ENCODE results near the gene NTSR1.

The NTSR1 gene

GRCh38 chr20:62708591-62709536 is at the start of gene NTSR1:
NTSR1 (plus strand) TSS chr20:62708836; CDS start chr20:62709208, 372 bp downstream.
- no peak for DNase-seq

DNA sequence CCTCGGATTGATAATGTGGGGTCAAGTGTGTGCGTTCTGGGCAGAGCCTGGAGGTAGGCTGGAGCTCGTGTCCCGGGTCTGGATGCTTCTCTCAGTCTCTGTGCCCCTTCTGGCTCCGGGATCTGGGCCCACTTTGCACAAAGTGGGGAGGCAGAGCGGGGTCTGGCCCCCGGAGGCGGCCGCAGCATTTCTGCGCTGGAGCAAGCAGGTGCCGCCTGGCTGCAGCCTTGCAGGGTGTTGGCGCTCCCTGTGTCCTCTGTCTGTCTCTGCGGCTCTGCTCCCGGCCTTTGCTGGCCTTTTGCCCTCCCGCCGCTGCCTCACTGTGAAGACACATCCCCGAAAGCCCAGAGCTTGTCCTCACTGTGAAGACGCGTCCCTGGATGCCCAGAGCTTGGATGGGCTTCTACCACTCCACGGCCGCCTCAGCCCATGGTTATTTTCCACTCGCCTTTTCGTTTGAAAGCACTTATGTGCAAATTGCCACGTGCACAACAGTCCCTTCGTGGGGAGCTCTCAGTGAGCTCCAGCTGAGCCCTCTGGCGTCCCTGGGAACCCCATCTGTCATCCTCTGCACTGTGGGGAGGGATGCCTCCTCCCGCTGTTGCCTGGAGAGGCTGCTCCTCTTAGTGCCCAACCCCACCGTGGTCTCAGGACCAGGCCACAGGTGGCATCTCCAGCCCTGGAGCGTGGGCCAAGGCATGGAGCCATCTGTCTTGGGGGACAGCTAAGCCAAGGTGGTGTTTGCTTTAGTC is 49.0 kb upstream of the NTSR1 start:
- DNase-seq, result no peak

DNA sequence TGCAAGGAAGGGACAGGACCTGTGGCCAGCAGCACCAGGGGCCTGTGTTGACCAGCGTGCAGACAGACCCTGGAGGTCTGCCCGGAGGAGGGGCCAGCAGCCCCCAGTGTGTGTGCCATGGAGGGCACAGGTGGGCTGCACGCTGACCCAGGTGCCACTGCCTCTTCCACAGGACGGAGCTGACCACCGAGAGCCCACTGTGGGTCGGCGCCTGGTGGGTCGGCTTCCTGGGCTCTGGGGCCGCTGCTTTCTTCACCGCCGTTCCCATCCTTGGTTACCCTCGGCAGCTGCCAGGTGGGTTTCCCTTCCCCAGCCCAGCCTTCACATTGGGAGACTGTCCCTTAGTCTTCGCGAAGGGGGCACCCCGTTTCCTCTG is 48.4 kb upstream of the NTSR1 start:
- DNase-seq, result no peak

- DNase-seq, result no peak
Observed at GRCh38 chr20:62660768-62661167, 47.9 kb upstream of the NTSR1 start.

DNA sequence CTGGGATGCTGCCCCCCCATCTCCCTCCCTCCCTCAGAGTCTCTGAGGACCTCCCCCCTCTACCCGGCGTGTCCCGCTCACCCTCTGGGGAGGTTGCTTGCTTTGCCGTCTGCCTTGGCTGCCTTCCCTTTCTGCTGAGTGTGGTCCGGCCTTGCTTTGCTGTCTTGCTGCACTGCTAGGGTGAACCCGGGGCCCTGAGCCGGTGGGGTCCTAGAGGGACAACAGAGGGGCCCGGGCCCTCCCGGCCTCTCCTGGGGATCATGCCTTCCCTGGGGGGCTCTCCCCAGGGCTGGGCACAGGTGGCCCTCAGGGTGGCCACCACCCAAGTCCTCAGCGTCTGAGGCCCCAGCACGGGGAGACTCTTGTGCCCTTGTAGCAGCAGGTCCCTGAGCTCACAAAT is 47.0 kb upstream of the NTSR1 start:
- no peak for DNase-seq

GRCh38 chr20:62662422-62662821 is 46.2 kb upstream of the NTSR1 start:
- DNase-seq, result no peak

GRCh38 chr20:62663145-62664018 is 45.3 kb upstream of the NTSR1 start:
- DNase-seq, result no peak

- DNase-seq, result no peak
Observed at GRCh38 chr20:62664019-62664971, 44.3 kb upstream of the NTSR1 start.

DNA sequence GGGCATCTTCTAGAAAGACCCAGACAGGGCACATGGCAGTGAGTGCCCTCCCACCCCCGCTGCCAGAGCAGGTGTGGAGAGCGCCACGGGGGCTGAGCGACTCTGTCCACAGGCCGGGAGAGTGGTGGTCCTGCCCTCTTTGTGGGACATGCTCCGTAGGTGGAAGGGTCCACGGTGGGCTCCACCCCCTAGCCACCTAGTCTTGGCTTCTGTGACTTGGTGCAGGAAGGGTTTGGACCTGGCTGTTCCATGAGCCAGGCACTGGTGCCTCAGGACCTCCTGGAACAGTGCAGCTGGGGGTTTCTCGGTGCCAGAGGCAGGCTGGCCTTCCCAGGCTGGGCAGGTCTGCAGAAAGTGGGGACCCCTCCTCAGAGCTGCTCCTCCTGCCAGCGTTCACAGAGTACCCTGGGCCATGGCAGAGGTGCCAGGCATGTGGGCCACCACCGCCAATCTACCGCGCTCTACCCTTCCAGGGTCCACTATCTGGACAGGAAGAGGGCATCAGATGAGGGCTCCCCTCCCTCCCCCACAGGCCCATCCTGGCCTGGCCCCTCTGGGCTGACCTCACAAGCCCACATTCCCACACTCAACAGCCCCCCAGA is 43.4 kb upstream of the NTSR1 start:
- no peak for DNase-seq

DNA sequence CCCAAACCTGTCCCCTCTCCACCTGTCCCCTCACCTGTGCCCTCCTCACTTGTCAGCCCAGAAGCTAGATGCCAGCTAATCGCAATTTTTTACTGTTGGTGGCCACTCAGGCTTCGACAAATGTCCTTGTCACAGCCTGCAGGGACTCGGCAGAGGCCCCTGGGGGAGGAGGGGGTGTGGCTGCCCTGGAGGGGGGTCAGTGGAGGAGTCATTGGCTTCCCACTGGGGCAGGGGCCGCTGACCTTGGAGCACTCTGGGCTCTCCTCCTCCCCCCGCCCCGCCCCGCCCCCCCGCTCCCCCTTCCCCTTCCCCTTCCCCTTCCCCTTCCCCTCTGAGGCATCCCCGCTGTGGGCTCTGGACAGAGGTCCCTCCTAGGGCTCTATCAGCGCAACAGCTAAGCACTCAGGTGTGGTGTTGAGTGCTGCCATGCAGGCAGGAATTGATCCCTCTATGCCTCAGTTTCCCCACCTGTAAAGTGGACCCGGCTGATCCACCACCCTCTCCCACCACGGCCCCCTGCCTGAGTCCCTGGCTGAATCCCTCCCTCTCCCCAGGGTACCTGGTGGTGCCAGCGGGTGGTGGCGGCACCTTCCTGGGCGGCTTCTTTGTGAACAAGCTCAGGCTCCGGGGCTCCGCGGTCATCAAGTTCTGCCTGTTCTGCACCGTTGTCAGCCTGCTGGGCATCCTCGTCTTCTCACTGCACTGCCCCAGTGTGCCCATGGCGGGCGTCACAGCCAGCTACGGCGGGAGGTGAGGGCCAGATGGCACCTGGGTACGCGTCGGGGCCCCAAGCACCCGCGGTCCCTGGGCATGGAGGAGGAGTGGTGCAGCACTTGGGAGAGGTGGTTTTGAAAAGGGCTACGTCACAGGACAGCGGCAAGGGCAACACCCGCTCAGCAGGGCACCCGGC is 42.6 kb upstream of the NTSR1 start:
- DNase-seq, result no peak

DNA sequence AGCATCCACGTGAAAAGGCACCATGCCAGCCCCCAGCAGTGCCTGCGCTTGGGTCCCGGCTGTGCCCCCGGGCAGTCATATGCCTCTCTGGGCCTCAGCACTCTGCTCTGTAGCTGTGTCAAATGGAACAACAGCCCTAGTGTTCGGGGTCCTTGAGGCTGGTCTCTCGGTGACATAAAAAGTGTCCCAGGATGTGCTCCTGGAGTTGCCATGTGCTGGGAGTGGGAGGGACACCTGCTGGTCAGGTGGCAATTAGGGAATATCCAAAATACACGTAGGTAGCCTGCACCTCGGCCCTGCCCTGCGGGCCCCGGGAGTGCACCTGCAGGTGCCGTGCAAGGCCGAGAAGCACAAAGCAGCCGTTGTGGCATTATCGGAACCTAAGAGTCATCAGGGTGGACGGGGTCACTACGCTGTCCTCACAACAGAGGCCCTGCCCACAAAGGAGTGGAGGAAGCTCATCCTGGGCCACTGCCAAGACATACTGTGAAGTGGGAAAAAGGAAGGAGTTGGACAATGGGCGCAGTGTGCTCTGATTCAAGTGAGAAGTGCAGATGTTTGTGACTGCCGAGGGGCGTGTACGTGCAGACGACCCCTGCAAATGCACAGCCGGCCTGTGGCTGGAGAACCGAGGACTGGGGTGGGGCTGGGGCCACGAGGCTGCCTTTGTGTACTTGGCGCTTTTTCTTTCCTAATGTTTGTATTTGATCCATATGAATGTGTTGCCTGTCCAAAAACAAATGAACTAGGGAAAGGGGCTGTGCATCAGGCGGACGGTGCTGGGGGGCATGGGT is 41.7 kb upstream of the NTSR1 start:
- DNase-seq, result no peak

DNA sequence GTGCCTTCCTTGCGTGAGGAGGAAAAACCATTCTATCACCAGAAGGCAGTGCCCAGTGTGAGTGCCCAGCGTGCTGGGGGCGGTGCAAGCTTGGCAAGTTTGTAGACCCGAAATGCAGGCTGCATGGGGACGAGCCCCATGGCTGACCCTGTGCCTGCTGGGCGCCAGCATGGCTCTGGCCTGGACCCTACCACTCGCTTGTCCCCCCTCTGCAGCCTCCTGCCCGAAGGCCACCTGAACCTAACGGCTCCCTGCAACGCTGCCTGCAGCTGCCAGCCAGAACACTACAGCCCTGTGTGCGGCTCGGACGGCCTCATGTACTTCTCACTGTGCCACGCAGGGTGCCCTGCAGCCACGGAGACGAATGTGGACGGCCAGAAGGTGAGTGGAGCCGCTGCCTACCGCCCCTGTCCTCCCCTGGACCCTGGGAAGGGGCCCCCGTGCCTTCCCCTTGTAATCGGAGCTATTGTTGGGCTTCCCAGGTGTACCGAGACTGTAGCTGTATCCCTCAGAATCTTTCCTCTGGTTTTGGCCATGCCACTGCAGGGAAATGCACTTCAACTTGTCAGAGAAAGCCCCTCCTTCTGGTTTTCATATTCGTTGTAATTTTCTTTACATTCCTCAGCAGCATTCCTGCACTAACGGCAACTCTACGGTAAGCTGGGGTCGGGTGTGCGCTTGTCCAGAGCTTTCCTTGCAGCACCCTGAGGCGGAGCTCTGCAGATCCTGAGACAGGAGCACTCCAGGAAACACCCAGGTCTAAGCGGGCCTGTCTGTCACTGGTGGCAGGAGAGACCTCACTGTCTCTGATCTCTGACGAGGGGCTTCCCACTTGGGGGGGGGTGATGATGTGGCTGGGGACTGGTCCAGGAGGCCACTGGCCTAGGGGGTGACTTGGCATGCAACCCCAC is 40.9 kb upstream of the NTSR1 start:
- DNase-seq, result no peak

DNA sequence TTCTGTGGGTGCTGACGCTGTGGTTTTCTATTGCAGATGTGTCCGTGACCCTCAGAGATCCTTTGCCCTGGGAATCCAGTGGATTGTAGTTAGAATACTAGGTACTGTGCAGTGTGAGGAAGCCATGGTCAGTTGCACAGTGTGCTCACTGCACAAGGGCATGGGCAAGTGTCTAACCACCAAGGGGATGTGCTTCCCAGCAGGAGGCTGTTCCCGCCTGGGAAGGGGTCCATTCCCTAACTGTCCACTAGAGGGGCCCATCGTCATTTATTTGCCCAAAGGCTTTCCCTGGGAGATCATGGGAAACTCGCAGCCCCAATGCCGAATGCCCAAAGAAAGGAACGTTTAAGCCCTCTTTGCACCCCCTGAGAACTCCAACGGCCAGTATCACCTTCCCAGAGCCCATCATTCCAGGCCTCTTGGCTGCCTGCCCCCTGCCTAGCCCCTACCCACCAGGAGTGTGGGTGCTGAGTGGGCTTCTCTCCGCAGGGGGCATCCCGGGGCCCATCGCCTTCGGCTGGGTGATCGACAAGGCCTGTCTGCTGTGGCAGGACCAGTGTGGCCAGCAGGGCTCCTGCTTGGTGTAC is 40.1 kb upstream of the NTSR1 start:
- DNase-seq, result peak; percentile 49

DNA sequence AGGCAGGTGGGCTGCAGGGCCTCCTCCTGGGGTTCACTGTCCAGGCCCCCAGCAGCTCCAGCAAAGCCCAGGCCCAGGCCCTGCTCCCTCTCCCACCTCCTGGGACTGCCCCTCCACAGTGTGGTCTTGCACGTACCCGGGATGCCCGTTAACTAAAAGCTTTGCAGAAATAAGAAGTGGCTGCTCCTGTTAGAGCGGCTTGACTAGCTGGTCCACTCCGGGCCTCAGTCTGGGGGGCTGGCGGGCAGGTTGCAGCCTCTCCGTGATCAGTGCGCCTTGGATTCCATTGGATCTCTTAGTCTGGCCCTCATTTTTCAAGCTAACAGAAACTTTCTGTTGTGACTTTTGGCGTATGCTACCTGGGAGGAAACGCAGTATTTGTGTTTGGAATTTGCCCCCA is 39.4 kb upstream of the NTSR1 start:
- no peak for DNase-seq

- no peak for DNase-seq
Observed at GRCh38 chr20:62670156-62670555, 38.5 kb upstream of the NTSR1 start.

- no peak for DNase-seq
Observed at GRCh38 chr20:62670998-62671397, 37.6 kb upstream of the NTSR1 start.

DNA sequence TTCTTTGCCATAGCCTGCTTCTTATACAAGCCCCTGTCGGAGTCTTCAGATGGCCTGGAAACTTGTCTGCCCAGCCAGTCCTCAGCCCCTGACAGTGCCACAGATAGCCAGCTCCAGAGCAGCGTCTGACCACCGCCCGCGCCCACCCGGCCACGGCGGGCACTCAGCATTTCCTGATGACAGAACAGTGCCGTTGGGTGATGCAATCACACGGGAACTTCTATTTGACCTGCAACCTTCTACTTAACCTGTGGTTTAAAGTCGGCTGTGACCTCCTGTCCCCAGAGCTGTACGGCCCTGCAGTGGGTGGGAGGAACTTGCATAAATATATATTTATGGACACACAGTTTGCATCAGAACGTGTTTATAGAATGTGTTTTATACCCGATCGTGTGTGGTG is 36.9 kb upstream of the NTSR1 start:
- no peak for DNase-seq

- DNase-seq, result no peak
Observed at GRCh38 chr20:62674370-62674769, 34.3 kb upstream of the NTSR1 start.
